PC-3 (cell line): ENCODE results near the gene SELENOK. TPM values are rescaled to one million over a fixed set of nuclear protein-coding genes. Genes with fewer than 3 reads are reported as not detected.

Source experiments
- ATAC-seq: fragments of 200-7000 bp; cut with Tn5 transposase; 2 replicates; pipeline ENCODE4 v1.9.1; 2020; ENCODE audit warnings: mild to moderate bottlenecking, moderate library complexity
- BruUV-seq: library from RNA; stranded (reverse); fragments of 400-500 nt; replicated peaks from 2 replicates; lab custom pipeline; 2021; lab: Mats Ljungman, UMichigan
- CTCF ChIA-PET: fragments of 300-600 bp; sonication (Branson Sonifier 250); formaldehyde crosslinking; loops from one replicate; lab custom pipeline; 2022; ENCODE audit warnings: antibody characterized with exemption; lab: Charles Lee
- POLR2A ChIA-PET: fragments of 300-600 bp; sonication (Branson Sonifier 250); formaldehyde crosslinking; loops from one replicate; lab custom pipeline; 2022; ENCODE audit warnings: antibody characterized with exemption; ENCODE audit not compliant: unreplicated experiment; lab: Charles Lee
- DNase-seq: peaks from one replicate; pipeline ENCODE4 v3.0.0-alpha.2; 2015
- H2AFZ ChIP-seq: fragments of 300-600 bp; sonication (generic); 2 replicates; pipeline ENCODE4 v1.6.0; 2016; ENCODE audit warnings: antibody characterized with exemption, low read length
- H3F3A ChIP-seq: fragments of 300-600 bp; sonication (generic); one replicate; pipeline ENCODE4 v1.6.0; 2017; ENCODE audit warnings: antibody characterized with exemption, low read length, control low read depth, mild to moderate bottlenecking; ENCODE audit not compliant: unreplicated experiment
- H3K27ac ChIP-seq: fragments of 300-600 bp; sonication (generic); 2 replicates; pipeline ENCODE4 v1.5.1; 2016; ENCODE audit warnings: mild to moderate bottlenecking, low read length
- H3K27me3 ChIP-seq: fragments of 300-600 bp; sonication (generic); 2 replicates; pipeline ENCODE4 v1.6.1; 2016; ENCODE audit warnings: low read length, mixed read lengths
- H3K36me3 ChIP-seq: fragments of 300-600 bp; sonication (generic); 2 replicates; pipeline ENCODE4 v1.6.1; 2016; ENCODE audit warnings: low read depth, mixed run types, low read length, mixed read lengths
- H3K4me1 ChIP-seq: fragments of 300-600 bp; sonication (generic); 2 replicates; pipeline ENCODE4 v1.5.1; 2016; ENCODE audit warnings: low read length; ENCODE audit not compliant: insufficient read depth
- H3K4me2 ChIP-seq: fragments of 300-600 bp; sonication (generic); 2 replicates; pipeline ENCODE4 v1.6.0; 2016; ENCODE audit warnings: low read length
- H3K4me3 ChIP-seq: fragments of 300-600 bp; sonication (generic); 2 replicates; pipeline ENCODE4 v1.5.1; 2016; ENCODE audit warnings: mild to moderate bottlenecking, low read length, mixed read lengths
- H3K79me2 ChIP-seq: fragments of 300-600 bp; sonication (generic); 2 replicates; pipeline ENCODE4 v1.6.1; 2017; ENCODE audit warnings: low read length, mixed read lengths
- H3K9ac ChIP-seq: fragments of 300-600 bp; sonication (generic); 2 replicates; pipeline ENCODE4 v1.6.0; 2016; ENCODE audit warnings: mild to moderate bottlenecking, low read length
- H3K9me2 ChIP-seq: fragments of 300-600 bp; sonication (generic); replicated peaks from 2 replicates; pipeline ENCODE4 v1.6.1; 2016; ENCODE audit warnings: mixed run types, low read length, mixed read lengths
- H3K9me3 ChIP-seq: fragments of 300-600 bp; sonication (generic); 2 replicates; pipeline ENCODE4 v1.6.1; 2016; ENCODE audit warnings: low read length, mixed read lengths
- H4K20me1 ChIP-seq: fragments of 300-600 bp; sonication (generic); 2 replicates; pipeline ENCODE4 v1.6.1; 2016; ENCODE audit warnings: low read length, mixed read lengths
- EZH2 ChIP-seq: fragments of 300-600 bp; sonication (generic); IDR thresholded peaks from one replicate; pipeline ENCODE4 v1.6.1; 2017; ENCODE audit warnings: antibody characterized with exemption, mild to moderate bottlenecking, low read length; ENCODE audit not compliant: unreplicated experiment
- EZH2phosphoT487 ChIP-seq: fragments of 300-600 bp; sonication (generic); IDR thresholded peaks from 2 replicates; pipeline ENCODE4 v1.6.1; 2018; ENCODE audit warnings: mild to moderate bottlenecking, antibody characterized with exemption, low read length, borderline replicate concordance
- intact Hi-C: fragments of 100-400 bp; cut with micrococcal nuclease; formaldehyde crosslinking; loops from 2 replicates; pipeline ENCODE4 v1.9.0; 2023
- total RNA-seq: library from RNA; depleted of rRNA; stranded (reverse); fragments of >200 nt; gene quantifications from 2 replicates; pipeline ENCODE4 v1.2.3, GENCODE V29; 2014
- TF ChIP-seq, protein P1 (sequence below): fragments of 300-600 bp; sonication (generic); conservative IDR thresholded peaks from 2 replicates; pipeline ENCODE4 v1.5.1; 2017; ENCODE audit warnings: antibody characterized with exemption, low read depth, mild to moderate bottlenecking, low read length

The SELENOK gene
- total RNA-seq, 1 experiment from 2014 or later, result 72.9 TPM

DNA sequence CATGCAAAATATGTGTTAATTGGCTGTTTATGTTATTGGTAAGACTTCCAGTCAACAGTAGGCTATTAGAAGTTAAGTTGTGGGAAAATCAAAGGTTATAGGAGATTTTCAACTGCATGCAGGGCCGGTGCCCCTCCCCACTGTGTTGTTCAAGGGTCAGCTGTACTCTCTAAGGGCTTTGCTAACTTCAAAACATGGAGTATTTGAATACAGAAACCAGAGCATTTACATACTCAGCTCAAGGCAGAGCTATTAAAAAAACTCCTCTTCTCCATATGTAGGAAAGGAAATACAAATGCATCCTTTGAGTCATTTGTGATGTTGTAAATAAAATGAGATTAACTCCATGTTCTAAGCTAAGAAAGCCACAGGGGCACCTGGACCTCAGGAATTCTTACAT lies 28.5 kb downstream of the SELENOK start:
- CTCF ChIA-PET, result no interaction called here
- BruUV-seq, result no TSS peak

DNA sequence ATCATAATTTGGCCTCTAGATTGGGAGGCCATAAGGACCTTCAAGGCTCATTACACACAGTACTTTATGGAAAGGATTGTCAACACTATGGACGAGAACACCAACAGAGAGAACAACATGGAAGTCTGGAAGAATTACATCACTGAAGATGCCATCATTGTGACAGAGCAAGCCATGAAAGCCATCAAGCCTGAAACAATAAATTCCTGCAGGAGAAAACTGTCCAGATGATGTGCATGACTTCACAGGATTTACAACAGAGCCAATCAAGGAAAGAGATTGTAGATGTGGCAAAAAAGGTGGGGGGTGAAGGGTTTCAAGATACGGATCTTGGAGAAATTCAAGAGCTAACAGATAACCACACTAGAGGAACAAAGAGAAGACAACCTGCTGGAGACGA lies 29.4 kb downstream of the SELENOK start:
- no peak overlapping the region for H3K27ac ChIP-seq
- no peak overlapping the region for H3K9ac ChIP-seq
- no peaks in the 10 kb centered on the region for H3K9me3 ChIP-seq
- no peak overlapping the region for H3K4me2 ChIP-seq
- H4K20me1 ChIP-seq, result no peaks in the 10 kb centered on the region
- DNase-seq, result no peak
- no peak overlapping the region for H2AFZ ChIP-seq
- TF ChIP-seq EZH2, result no peak
- TF ChIP-seq, protein P1, sequence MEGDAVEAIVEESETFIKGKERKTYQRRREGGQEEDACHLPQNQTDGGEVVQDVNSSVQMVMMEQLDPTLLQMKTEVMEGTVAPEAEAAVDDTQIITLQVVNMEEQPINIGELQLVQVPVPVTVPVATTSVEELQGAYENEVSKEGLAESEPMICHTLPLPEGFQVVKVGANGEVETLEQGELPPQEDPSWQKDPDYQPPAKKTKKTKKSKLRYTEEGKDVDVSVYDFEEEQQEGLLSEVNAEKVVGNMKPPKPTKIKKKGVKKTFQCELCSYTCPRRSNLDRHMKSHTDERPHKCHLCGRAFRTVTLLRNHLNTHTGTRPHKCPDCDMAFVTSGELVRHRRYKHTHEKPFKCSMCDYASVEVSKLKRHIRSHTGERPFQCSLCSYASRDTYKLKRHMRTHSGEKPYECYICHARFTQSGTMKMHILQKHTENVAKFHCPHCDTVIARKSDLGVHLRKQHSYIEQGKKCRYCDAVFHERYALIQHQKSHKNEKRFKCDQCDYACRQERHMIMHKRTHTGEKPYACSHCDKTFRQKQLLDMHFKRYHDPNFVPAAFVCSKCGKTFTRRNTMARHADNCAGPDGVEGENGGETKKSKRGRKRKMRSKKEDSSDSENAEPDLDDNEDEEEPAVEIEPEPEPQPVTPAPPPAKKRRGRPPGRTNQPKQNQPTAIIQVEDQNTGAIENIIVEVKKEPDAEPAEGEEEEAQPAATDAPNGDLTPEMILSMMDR, result no peak
- TF ChIP-seq EZH2phosphoT487, result no peak
- ATAC-seq, result no peak
- H3K27me3 ChIP-seq, result no peaks in the 10 kb centered on the region
- no peaks in the 10 kb centered on the region for H3K4me1 ChIP-seq
- ChIA-PET POLR2A (no interaction called here), CTCF (no interaction called here)
- H3K4me3 ChIP-seq, result no peak overlapping the region
- no TSS peak for BruUV-seq
- no peaks in the 10 kb centered on the region for H3K79me2 ChIP-seq
- peaks cover 7% of the 10 kb centered on the region; the same call in 1 of the 2 replicates for H3K36me3 ChIP-seq
- intact Hi-C loops, result no loop called here
- H3F3A ChIP-seq, result no peaks in the 10 kb centered on the region
- H3K9me2 ChIP-seq, result no peaks in the 10 kb centered on the region

More for the DNA sequence above, 28.5 kb downstream of the SELENOK start:
- Histone ChIP-seq H3K27ac (no peak overlapping the region), H3K36me3 (peaks cover 14% of the 10 kb centered on the region; the same call in 1 of the 2 replicates), H4K20me1 (no peaks in the 10 kb centered on the region), H3K27me3 (no peaks in the 10 kb centered on the region), H3K9me2 (no peaks in the 10 kb centered on the region), H3K79me2 (no peaks in the 10 kb centered on the region), H3K9ac (no peak overlapping the region), H2AFZ (no peak overlapping the region), H3K4me3 (no peak overlapping the region), H3K4me2 (no peak overlapping the region), H3K4me1 (no peaks in the 10 kb centered on the region), H3F3A (no peaks in the 10 kb centered on the region), H3K9me3 (no peaks in the 10 kb centered on the region)
- TF ChIP-seq EZH2phosphoT487, result no peak
- TF ChIP-seq, protein P1, result no peak
- no peak for TF ChIP-seq EZH2
- no peak for DNase-seq
- intact Hi-C loops, result no loop called here
- no peak for ATAC-seq
- POLR2A ChIA-PET, result no interaction called here

DNA sequence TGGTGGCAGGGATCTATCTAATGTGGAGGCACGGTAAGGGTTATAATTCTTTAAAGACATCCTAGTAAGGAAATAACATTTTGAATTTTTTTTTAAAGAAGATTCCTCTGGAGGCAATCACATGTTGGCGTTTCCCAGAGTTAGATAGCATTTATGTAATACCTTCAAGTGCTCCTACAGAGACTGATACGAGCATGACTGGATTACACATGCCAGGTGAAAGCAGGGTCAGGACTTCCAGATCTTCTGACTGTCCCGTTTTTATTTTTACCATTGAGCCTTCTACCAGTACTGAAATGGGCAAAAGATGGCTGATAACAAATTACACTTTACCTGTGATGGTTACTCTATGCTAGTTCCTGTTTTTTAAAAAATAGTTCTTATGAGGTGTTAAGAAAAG lies 31.5 kb downstream of the SELENOK start:
- Histone ChIP-seq H3K36me3 (peaks cover 3% of the 10 kb centered on the region; the same call in 1 of the 2 replicates), H3K9me2 (no peaks in the 10 kb centered on the region), H4K20me1 (no peaks in the 10 kb centered on the region), H3K27me3 (no peaks in the 10 kb centered on the region), H3K27ac (no peak overlapping the region), H3K9me3 (no peaks in the 10 kb centered on the region), H3F3A (no peaks in the 10 kb centered on the region), H3K79me2 (no peaks in the 10 kb centered on the region), H3K4me1 (no peaks in the 10 kb centered on the region), H3K4me3 (no peak overlapping the region), H3K4me2 (no peak overlapping the region), H3K9ac (no peak overlapping the region), H2AFZ (no peak overlapping the region)
- POLR2A ChIA-PET, result no interaction called here
- intact Hi-C loops, result no loop called here
- CTCF ChIA-PET, result no interaction called here
- BruUV-seq, result no TSS peak
- DNase-seq (no peak), ATAC-seq (no peak)
- TF ChIP-seq EZH2phosphoT487, result no peak
- TF ChIP-seq EZH2, result no peak
- TF ChIP-seq, protein P1, result no peak
